ENCODE data around the gene STX4. TPM values are rescaled to one million over a fixed set of nuclear protein-coding genes. Genes with fewer than 3 reads are reported as not detected.

The STX4 gene
- polyA plus RNA-seq, 1 of the 3 experiments (the other 2 are of a cell fraction): 117 TPM

DNA sequence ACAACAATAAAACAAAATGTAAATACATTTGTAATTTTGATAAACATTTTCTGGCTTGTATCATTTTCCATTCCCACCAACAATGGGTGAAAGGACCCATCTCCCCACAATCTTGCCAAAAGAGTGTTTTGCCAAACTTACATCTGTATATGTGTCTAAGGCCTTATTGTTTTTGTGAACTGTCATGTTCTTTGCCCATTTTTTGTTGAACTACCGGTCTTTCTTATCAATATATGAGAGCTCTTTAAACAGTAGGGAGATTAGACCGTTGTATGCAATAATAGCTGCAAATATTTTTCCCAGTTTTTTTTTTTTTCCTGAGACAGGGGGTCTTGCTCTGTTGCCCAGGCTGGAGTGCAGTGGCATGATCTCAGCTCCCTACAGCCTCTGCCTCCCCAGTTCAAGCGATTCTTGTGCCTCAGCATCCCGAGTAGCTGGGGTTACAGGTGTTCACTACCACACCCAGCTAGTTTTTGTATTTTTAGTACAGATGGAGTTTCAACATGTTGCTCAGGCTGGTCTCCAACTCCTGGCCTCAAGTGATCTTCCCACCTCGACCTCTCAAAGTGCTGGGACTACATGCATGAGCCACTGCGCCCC is 9.6 kb upstream of the STX4 start (continued):
- TF ChIP-seq USF1 (IDR thresholded peaks at IDR 0.05; ENCODE audit: borderline replicate concordance, low read depth) (no peak), CHD2 (IDR thresholded peaks at IDR 0.05; ENCODE audit: low read length, partially characterized antibody) (no peak)

DNA sequence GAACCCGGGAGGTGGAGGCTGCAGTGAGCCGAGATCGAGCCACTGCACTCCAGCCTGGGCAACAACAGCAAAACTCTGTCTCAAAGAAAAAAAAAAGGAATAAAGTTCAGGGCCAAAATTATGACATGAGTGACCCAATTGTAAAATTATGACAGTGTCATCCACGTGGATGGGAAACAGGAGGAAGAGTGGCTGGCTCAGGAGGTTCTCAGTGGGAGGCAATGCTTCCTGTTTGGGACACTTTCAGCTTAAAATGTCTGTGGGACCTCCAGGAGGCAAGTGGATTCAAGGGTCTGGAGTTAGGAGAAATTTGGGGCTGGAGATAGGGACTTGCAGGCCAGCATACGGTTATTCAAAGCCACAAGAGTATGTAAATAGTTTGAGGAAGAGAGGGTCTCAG is 8.0 kb upstream of the STX4 start:
- TF ChIP-seq TCF12 (IDR thresholded peaks at IDR 0.05) (no peak), EZH2phosphoT487 (IDR thresholded peaks at IDR 0.05; ENCODE audit: borderline replicate concordance, low read depth) (no peak), TAF1 (IDR thresholded peaks at IDR 0.05; ENCODE audit: borderline replicate concordance, low read depth, low read length) (no peak), PBX3 (IDR thresholded peaks at IDR 0.05) (no peak), GABPA (IDR thresholded peaks at IDR 0.05; ENCODE audit: low read depth) (no peak), YY1 (IDR thresholded peaks at IDR 0.05; ENCODE audit: low read depth) (no peak), RCOR1 (IDR thresholded peaks at IDR 0.05; ENCODE audit: low read length) (no peak), SIN3A (IDR thresholded peaks at IDR 0.05; ENCODE audit: borderline replicate concordance, low read depth, low read length) (no peak), RFX5 (IDR thresholded peaks at IDR 0.05; ENCODE audit: low read length) (no peak), NFIC (IDR thresholded peaks at IDR 0.05; ENCODE audit: borderline replicate concordance) (no peak), FOSL2 (IDR thresholded peaks at IDR 0.05; ENCODE audit: borderline replicate concordance, low read depth) (no peak), CHD2 (IDR thresholded peaks at IDR 0.05; ENCODE audit: low read length, partially characterized antibody) (no peak), FOXM1 (IDR thresholded peaks at IDR 0.05; ENCODE audit: low read depth) (no peak), JUND (IDR thresholded peaks at IDR 0.05) (no peak), RAD21 (IDR thresholded peaks at IDR 0.05; ENCODE audit: low read length) (no peak), EP300 (IDR thresholded peaks at IDR 0.05; ENCODE audit: borderline replicate concordance in 1 of 2, low read depth in 1 of 2, low read length in 1 of 2) (no peak)
- TF ChIP-seq, protein P1, sequence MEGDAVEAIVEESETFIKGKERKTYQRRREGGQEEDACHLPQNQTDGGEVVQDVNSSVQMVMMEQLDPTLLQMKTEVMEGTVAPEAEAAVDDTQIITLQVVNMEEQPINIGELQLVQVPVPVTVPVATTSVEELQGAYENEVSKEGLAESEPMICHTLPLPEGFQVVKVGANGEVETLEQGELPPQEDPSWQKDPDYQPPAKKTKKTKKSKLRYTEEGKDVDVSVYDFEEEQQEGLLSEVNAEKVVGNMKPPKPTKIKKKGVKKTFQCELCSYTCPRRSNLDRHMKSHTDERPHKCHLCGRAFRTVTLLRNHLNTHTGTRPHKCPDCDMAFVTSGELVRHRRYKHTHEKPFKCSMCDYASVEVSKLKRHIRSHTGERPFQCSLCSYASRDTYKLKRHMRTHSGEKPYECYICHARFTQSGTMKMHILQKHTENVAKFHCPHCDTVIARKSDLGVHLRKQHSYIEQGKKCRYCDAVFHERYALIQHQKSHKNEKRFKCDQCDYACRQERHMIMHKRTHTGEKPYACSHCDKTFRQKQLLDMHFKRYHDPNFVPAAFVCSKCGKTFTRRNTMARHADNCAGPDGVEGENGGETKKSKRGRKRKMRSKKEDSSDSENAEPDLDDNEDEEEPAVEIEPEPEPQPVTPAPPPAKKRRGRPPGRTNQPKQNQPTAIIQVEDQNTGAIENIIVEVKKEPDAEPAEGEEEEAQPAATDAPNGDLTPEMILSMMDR (IDR thresholded peaks at IDR 0.05): no peak
- TF ChIP-seq, protein P2, sequence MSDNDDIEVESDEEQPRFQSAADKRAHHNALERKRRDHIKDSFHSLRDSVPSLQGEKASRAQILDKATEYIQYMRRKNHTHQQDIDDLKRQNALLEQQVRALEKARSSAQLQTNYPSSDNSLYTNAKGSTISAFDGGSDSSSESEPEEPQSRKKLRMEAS (IDR thresholded peaks at IDR 0.05; ENCODE audit: low read depth): no peak
- H3K9me2 ChIP-seq: no peaks in the 10 kb centered on the region
- no peaks in the 10 kb centered on the region for H3F3A ChIP-seq (replicated peaks; ENCODE audit: insufficient read depth)
- H3K9me3 ChIP-seq: no peaks in the 10 kb centered on the region
- 93% methylated on average over 5 of the region's 5 CpGs for WGBS (ENCODE audit: low lambda C conversion rate)
- no peak overlapping the region for H3K4me3 ChIP-seq (ENCODE audit: low read depth in 2 of 2, low read length in 1 of 2)
- no peak overlapping the region for H3K4me2 ChIP-seq
- no peak overlapping the region for H3K27ac ChIP-seq (ENCODE audit: low read depth in 2 of 2, low read length in 1 of 2)
- no peak for DNase-seq
- H3K4me1 ChIP-seq (ENCODE audit: control insufficient read depth in 1 of 2, insufficient read depth in 2 of 2, low read depth in 1 of 2, low read length in 1 of 2): no peaks in the 10 kb centered on the region
- no peaks in the 10 kb centered on the region for H4K20me1 ChIP-seq (ENCODE audit: insufficient read depth)
- H2AFZ ChIP-seq (ENCODE audit: low read depth): no peak overlapping the region
- ChIA-PET CTCF (no interaction called here), POLR2A (no interaction called here)
- H3K27me3 ChIP-seq (ENCODE audit: insufficient read depth): no peaks in the 10 kb centered on the region
- H3K79me2 ChIP-seq (ENCODE audit: insufficient read depth): no peaks in the 10 kb centered on the region
- H3K9ac ChIP-seq: no peak overlapping the region
- no peaks in the 10 kb centered on the region for H3K36me3 ChIP-seq (replicated peaks in 1 of 2; ENCODE audit: control insufficient read depth in 1 of 2, insufficient read depth in 2 of 2, low read length in 1 of 2)
